Body of pancreas (tissue), 4 donors: Measurements from ENCODE around the gene SIL1.

Experiments
- POLR2A ChIP-seq, 3 donors: fragments of 450-650 bp; IDR thresholded peaks; one replicate each; pipeline ENCODE4 v1.6.1; 2016; ENCODE audit warnings: antibody characterized with exemption in 3 of 3, mild to moderate bottlenecking in 2 of 3
- TF ChIP-seq, protein P1 (sequence below), 7 experiments: fragments of 450-650 bp in 4 of 7; fragments of 200-600 bp in 3 of 7; sonication (generic) in 3 of 7; IDR thresholded peaks; one replicate each; pipeline ENCODE4 v1.5.1; 2016 to 2019; ENCODE audit warnings: antibody characterized with exemption in 7 of 7

DNA sequence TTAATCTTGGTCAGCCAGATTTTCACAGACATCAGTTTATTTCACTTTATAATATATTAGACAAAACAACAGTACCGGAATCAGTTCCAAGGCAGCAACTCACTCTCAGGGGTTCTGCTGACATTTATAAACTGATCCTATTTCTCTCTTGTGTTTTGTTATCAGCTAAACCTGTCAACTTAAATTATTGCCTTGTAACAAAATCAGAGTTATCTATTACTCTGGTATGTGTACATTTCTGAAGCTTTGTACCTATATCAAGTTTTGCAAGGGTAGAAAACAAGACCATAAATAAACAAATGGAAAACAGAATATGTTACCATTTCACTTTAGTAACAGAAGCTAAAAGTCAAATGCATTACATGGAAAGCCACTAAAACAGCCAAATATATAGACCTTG lies 122.1 kb downstream of the SIL1 start:
- no peak for TF ChIP-seq POLR2A (IDR thresholded peaks at IDR 0.05)
- TF ChIP-seq, protein P1, sequence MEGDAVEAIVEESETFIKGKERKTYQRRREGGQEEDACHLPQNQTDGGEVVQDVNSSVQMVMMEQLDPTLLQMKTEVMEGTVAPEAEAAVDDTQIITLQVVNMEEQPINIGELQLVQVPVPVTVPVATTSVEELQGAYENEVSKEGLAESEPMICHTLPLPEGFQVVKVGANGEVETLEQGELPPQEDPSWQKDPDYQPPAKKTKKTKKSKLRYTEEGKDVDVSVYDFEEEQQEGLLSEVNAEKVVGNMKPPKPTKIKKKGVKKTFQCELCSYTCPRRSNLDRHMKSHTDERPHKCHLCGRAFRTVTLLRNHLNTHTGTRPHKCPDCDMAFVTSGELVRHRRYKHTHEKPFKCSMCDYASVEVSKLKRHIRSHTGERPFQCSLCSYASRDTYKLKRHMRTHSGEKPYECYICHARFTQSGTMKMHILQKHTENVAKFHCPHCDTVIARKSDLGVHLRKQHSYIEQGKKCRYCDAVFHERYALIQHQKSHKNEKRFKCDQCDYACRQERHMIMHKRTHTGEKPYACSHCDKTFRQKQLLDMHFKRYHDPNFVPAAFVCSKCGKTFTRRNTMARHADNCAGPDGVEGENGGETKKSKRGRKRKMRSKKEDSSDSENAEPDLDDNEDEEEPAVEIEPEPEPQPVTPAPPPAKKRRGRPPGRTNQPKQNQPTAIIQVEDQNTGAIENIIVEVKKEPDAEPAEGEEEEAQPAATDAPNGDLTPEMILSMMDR (IDR thresholded peaks at IDR 0.05) = no peak
